ENCODE measurements around the gene METTL21C.

Gene METTL21C

GRCh38 chr13:102687520-102687919, 7.3 kb downstream of the METTL21C start:
- Mint-ChIP-seq H3K9me3 (no peaks in the 10 kb centered on the region), H3K36me3 (ENCODE audit: low read depth) (no peaks in the 10 kb centered on the region), H3K4me1 (ENCODE audit: low read depth) (peaks cover 16% of the 10 kb centered on the region), H3K27ac (no peak overlapping the region), H3K27me3 (ENCODE audit: low read depth) (peaks cover 11% of the 10 kb centered on the region), H3K4me3 (no peak overlapping the region)

GRCh38 chr13:102686024-102686423, 8.8 kb downstream of the METTL21C start:
- no peak overlapping the region for H3K27ac Mint-ChIP-seq
- peaks cover 2% of the 10 kb centered on the region for H3K36me3 Mint-ChIP-seq (ENCODE audit: low read depth)
- peaks cover 22% of the 10 kb centered on the region for H3K4me1 Mint-ChIP-seq (ENCODE audit: low read depth)
- H3K27me3 Mint-ChIP-seq (ENCODE audit: low read depth): peaks cover 3% of the 10 kb centered on the region
- no peaks in the 10 kb centered on the region for H3K9me3 Mint-ChIP-seq
- no peak overlapping the region for H3K4me3 Mint-ChIP-seq

- H3K9me3 Mint-ChIP-seq: no peaks in the 10 kb centered on the region
- H3K27me3 Mint-ChIP-seq (ENCODE audit: low read depth): peaks cover 3% of the 10 kb centered on the region
- no peak overlapping the region for H3K4me3 Mint-ChIP-seq
- H3K4me1 Mint-ChIP-seq (ENCODE audit: low read depth): peaks cover 39% of the 10 kb centered on the region
- H3K36me3 Mint-ChIP-seq (ENCODE audit: low read depth): peaks cover 14% of the 10 kb centered on the region
- no peak overlapping the region for H3K27ac Mint-ChIP-seq
Measured at GRCh38 chr13:102683637-102684036, 11.2 kb downstream of the METTL21C start.

GRCh38 chr13:102682727-102683126, 12.1 kb downstream of the METTL21C start:
- H3K4me3 Mint-ChIP-seq: no peak overlapping the region
- H3K27me3 Mint-ChIP-seq (ENCODE audit: low read depth): no peaks in the 10 kb centered on the region
- no peaks in the 10 kb centered on the region for H3K9me3 Mint-ChIP-seq
- H3K36me3 Mint-ChIP-seq (ENCODE audit: low read depth): peaks cover 17% of the 10 kb centered on the region
- no peak overlapping the region for H3K27ac Mint-ChIP-seq
- H3K4me1 Mint-ChIP-seq (ENCODE audit: low read depth): peaks cover 36% of the 10 kb centered on the region

- no peaks in the 10 kb centered on the region for H3K27me3 Mint-ChIP-seq (ENCODE audit: low read depth)
- no peak overlapping the region for H3K27ac Mint-ChIP-seq
- no peaks in the 10 kb centered on the region for H3K9me3 Mint-ChIP-seq
- peaks cover 36% of the 10 kb centered on the region for H3K4me1 Mint-ChIP-seq (ENCODE audit: low read depth)
- no peak overlapping the region for H3K4me3 Mint-ChIP-seq
- peaks cover 22% of the 10 kb centered on the region for H3K36me3 Mint-ChIP-seq (ENCODE audit: low read depth)
Measured at GRCh38 chr13:102682211-102682610, 12.6 kb downstream of the METTL21C start.

GRCh38 chr13:102680842-102681740, 13.8 kb downstream of the METTL21C start:
- Mint-ChIP-seq H3K27ac (peak overlapping the region; percentile 55), H3K36me3 (ENCODE audit: low read depth) (peaks cover 30% of the 10 kb centered on the region)

GRCh38 chr13:102680133-102680717, 14.6 kb downstream of the METTL21C start:
- H3K9me3 Mint-ChIP-seq: no peaks in the 10 kb centered on the region
- H3K27me3 Mint-ChIP-seq (ENCODE audit: low read depth): no peaks in the 10 kb centered on the region
- no peak overlapping the region for H3K4me3 Mint-ChIP-seq
- H3K4me1 Mint-ChIP-seq (ENCODE audit: low read depth): peaks cover 28% of the 10 kb centered on the region
- H3K27ac Mint-ChIP-seq: peak overlapping the region; percentile 55
- H3K36me3 Mint-ChIP-seq (ENCODE audit: low read depth): peaks cover 33% of the 10 kb centered on the region

More at GRCh38 chr13:102680842-102681740, 13.8 kb downstream of the METTL21C start:
- H3K9me3 Mint-ChIP-seq: no peaks in the 10 kb centered on the region
- peaks cover 31% of the 10 kb centered on the region for H3K4me1 Mint-ChIP-seq (ENCODE audit: low read depth)
- peak overlapping the region; percentile 23 for H3K4me3 Mint-ChIP-seq
- no peaks in the 10 kb centered on the region for H3K27me3 Mint-ChIP-seq (ENCODE audit: low read depth)

GRCh38 chr13:102679449-102680132, 15.3 kb downstream of the METTL21C start:
- H3K4me3 Mint-ChIP-seq: no peak overlapping the region
- H3K27ac Mint-ChIP-seq: no peak overlapping the region
- peaks cover 37% of the 10 kb centered on the region for H3K36me3 Mint-ChIP-seq (ENCODE audit: low read depth)
- H3K9me3 Mint-ChIP-seq: no peaks in the 10 kb centered on the region
- H3K4me1 Mint-ChIP-seq (ENCODE audit: low read depth): peaks cover 28% of the 10 kb centered on the region
- H3K27me3 Mint-ChIP-seq (ENCODE audit: low read depth): no peaks in the 10 kb centered on the region

GRCh38 chr13:102678339-102679107, 16.3 kb downstream of the METTL21C start:
- H3K27me3 Mint-ChIP-seq (ENCODE audit: low read depth): no peaks in the 10 kb centered on the region
- peaks cover 28% of the 10 kb centered on the region for H3K4me1 Mint-ChIP-seq (ENCODE audit: low read depth)
- H3K27ac Mint-ChIP-seq: no peak overlapping the region
- no peak overlapping the region for H3K4me3 Mint-ChIP-seq
- H3K9me3 Mint-ChIP-seq: no peaks in the 10 kb centered on the region
- H3K36me3 Mint-ChIP-seq (ENCODE audit: low read depth): peaks cover 43% of the 10 kb centered on the region

GRCh38 chr13:102677122-102677521, 17.7 kb downstream of the METTL21C start:
- no peak overlapping the region for H3K27ac Mint-ChIP-seq
- peaks cover 20% of the 10 kb centered on the region for H3K4me1 Mint-ChIP-seq (ENCODE audit: low read depth)
- H3K36me3 Mint-ChIP-seq (ENCODE audit: low read depth): peaks cover 50% of the 10 kb centered on the region
- H3K9me3 Mint-ChIP-seq: no peaks in the 10 kb centered on the region
- no peaks in the 10 kb centered on the region for H3K27me3 Mint-ChIP-seq (ENCODE audit: low read depth)
- H3K4me3 Mint-ChIP-seq: no peak overlapping the region

GRCh38 chr13:102675115-102675514, 19.7 kb downstream of the METTL21C start:
- Mint-ChIP-seq H3K27ac (no peak overlapping the region), H3K4me1 (ENCODE audit: low read depth) (peaks cover 7% of the 10 kb centered on the region), H3K4me3 (no peak overlapping the region), H3K36me3 (ENCODE audit: low read depth) (peaks cover 56% of the 10 kb centered on the region), H3K9me3 (no peaks in the 10 kb centered on the region), H3K27me3 (ENCODE audit: low read depth) (no peaks in the 10 kb centered on the region)

- Mint-ChIP-seq H3K4me1 (ENCODE audit: low read depth) (no peaks in the 10 kb centered on the region), H3K4me3 (no peak overlapping the region), H3K27ac (no peak overlapping the region), H3K36me3 (ENCODE audit: low read depth) (peaks cover 65% of the 10 kb centered on the region), H3K9me3 (peaks cover 10% of the 10 kb centered on the region), H3K27me3 (ENCODE audit: low read depth) (no peaks in the 10 kb centered on the region)
Measured at GRCh38 chr13:102670130-102670529, 24.7 kb downstream of the METTL21C start.

GRCh38 chr13:102667911-102668310, 26.9 kb downstream of the METTL21C start:
- H3K4me1 Mint-ChIP-seq (ENCODE audit: low read depth): no peaks in the 10 kb centered on the region

GRCh38 chr13:102667023-102667422, 27.8 kb downstream of the METTL21C start:
- Mint-ChIP-seq H3K27me3 (ENCODE audit: low read depth) (no peaks in the 10 kb centered on the region), H3K27ac (no peak overlapping the region), H3K4me3 (no peak overlapping the region), H3K9me3 (peaks cover 10% of the 10 kb centered on the region), H3K36me3 (ENCODE audit: low read depth) (peaks cover 63% of the 10 kb centered on the region), H3K4me1 (ENCODE audit: low read depth) (no peaks in the 10 kb centered on the region)

More at GRCh38 chr13:102667911-102668310, 26.9 kb downstream of the METTL21C start:
- H3K36me3 Mint-ChIP-seq (ENCODE audit: low read depth): peaks cover 67% of the 10 kb centered on the region
- H3K27me3 Mint-ChIP-seq (ENCODE audit: low read depth): no peaks in the 10 kb centered on the region
- peaks cover 10% of the 10 kb centered on the region for H3K9me3 Mint-ChIP-seq
- no peak overlapping the region for H3K27ac Mint-ChIP-seq
- H3K4me3 Mint-ChIP-seq: no peak overlapping the region
